HG02759 (cell line): Measurements from ENCODE around the gene SLC35F4.
"Not testable (repeated sequence)": the region's sequence is repeated elsewhere in the genome, so short reads cannot be mapped to it uniquely, and the experiment has no call there.

Source experiments
- ATAC-seq: cut with Tn5 transposase; IDR thresholded peaks from one replicate; pipeline ENCODE4 v1.9.1; 2021; ENCODE audit warnings: mild to moderate bottlenecking, moderate library complexity; ENCODE audit not compliant: unreplicated experiment

SLC35F4 gene

DNA sequence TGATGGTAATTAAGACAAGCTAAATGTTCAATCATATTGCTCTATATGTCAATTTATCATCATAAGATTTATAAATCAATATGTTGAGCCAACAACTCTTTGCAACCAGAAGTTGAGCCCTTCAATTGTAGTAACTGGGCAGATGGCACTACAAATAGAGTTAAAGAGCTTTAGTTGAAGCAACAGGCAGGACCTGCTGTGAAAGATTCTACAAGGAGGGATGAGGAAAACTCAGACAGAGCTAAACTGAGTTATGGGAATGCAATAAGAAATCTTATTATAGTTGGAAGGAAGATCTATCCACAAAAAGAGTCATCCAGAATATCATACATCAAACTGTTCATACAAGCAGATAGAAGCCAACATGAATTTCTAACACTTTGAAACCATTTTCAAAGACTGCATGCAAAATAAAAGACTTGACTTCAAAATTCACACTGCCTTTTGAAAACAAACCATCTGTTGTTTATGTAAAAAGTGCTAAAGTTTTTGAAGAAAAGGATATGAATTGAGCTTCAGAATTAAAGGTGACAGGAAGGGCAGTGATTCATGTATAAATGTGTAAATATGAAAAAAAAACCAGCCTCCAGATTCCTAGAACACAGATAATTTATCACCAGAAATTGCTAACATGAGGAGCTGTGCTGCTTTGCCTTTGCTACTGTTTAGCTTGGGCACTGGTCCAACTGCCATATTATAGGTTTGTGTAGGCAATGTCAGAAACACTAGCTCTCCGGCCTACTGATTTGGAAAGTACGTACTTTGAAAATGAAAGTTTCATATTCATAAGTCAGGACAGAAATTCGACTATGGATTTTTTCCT is 133.2 kb downstream of the SLC35F4 start:
- no peak for ATAC-seq

DNA sequence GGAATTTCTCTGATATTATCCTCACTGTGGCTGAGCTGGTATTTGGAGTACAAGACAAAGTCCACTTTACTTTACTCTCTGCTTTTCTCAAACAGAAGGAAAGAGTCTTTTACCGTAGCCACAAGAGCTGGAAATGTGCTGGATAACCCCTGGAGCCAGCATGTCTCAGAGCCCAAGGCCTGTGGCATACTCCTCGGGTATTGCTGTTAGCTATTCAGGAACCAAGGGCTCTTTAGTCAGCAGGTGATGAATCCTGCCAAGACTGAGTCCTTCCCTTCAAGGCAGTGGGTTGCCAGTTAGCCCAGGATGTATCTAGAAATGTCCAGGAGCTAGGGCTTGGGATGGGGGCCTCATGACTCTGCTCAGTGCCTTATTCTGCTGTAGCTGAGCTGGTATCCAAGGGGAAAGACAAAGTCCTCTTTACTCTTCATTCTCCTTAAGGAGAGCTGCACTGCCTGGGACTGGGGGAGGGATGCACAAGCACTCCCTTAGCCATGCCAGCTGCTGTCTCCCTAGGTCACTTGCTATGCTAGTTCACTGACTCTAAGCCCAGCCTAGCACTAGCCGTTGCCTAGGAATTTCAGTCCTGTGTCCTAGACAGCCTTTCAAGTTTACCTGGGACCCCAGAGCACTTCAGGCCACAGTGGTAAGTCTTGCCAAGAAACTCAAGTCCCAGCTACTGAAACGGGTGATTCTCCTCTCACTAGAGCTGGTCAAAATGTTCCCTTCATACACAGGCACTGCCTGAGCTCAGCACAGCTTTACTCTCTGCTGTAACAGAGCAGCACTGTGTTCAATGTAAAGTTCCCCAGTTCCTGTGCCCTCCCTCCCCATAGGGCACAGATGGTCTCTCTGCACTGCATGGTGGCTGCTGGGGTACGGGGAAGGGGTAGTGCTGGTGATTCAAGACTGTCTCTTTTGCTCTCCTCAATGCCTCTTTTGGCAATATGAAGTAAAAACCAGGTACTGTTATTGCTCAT is 136.4 kb downstream of the SLC35F4 start:
- ATAC-seq = no peak

DNA sequence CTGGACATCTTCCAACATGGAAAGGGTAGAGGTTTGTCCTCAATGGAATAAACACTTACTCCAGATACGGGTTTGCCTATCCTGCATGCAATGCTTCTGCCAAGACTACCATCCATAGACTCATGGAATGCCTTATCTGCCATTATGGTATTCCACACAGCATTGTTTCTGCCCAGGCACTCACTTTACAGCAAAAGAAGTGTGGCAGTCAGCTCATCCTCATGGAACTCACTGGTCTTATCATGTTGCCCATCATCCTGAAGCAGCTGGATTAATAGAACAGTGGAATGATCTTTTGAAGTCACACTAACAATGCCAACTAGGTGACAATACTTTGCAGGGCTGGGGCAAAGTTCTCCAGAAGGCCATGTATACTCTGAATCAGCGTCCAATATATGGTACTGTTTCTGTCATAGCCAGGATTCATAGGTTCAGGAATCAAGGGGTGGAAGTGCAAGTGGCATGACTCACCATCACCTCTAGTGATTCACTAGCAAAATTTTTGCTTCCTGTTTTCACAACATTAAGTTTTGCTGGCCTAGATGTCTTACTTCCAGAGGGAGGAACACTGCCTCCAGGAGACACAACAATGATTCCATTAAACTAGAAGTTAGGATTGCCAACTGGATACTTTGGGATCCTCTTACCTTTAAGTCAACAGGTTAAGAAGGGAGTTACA is 140.4 kb downstream of the SLC35F4 start:
- ATAC-seq = no peak

DNA sequence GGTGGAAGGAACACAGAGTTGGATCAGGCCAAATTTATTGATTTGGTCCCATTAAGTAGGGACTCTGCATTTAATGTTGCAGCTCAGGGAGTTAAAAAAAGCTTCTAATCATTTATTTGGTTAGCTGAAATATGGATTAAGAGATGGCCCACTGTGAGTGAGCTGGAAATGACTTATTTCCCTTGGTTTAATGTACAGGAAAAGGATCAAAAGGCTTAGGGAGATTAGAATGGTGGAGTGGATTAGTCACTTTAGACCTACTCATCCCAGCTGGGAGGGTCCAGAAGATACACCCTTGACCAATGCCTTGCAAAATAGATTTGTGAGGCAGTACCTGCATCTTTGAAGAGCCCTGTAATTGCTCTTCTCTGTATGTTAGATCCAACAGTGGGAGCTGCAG is 143.8 kb downstream of the SLC35F4 start:
- not testable (repeated sequence) for ATAC-seq

DNA sequence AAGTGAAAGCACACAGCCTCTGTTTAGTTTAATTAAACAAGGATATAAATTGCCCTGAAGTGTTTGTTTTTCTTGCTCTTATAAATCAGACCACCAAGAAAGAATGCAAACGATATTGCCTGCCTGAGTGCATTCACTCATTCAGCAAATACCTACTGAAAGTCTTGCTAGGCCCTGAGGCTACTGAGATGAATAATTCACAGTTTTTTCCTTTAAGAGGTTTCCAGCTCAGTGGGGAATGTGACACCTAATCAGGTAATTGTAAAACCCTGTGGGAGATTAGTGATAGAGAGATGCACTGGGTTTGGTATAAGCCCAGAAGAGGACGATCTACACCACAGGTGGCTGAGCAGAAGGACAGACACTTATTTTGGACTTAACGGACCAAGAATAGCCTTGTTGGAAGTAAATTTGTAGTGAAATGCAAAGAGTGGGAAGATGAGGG is 151.4 kb downstream of the SLC35F4 start:
- no peak for ATAC-seq

DNA sequence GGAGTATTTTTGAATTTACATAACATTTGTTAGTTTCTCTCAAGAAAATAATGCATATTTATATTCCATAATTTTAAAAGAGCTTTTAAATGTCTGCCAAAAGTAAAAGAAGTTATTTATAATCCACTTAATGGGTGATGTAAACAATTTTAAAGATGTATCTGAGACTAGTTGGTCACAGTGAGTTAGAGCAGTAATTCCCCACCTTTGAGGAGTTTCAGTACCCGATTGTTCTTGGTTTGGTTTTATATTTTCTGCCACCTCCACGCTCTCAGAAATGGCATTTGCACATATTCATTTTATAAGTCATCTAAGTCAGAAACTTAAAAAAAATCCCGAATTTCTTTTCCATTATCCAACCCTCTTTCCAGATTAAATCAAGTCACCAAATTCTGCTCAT is 153.2 kb downstream of the SLC35F4 start:
- no peak for ATAC-seq

DNA sequence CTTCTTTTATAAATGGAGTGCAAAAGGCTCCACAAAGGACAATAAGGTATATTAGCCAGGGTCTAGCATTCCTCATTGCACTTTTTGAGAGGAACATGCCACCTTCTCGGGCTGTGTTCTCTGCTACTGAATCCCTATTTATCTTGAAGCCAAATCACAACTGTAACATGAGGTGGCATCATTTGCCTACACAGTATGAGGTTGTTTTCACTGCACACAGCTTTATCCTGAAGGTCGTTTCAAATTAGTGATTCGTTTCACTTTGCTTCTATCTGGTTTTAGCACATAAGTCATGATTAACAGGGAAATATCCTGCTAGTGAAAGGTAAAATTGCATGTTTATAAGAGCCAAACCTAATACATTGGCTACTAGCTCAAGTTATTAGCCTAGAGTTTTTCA is 153.8 kb downstream of the SLC35F4 start:
- no peak for ATAC-seq

DNA sequence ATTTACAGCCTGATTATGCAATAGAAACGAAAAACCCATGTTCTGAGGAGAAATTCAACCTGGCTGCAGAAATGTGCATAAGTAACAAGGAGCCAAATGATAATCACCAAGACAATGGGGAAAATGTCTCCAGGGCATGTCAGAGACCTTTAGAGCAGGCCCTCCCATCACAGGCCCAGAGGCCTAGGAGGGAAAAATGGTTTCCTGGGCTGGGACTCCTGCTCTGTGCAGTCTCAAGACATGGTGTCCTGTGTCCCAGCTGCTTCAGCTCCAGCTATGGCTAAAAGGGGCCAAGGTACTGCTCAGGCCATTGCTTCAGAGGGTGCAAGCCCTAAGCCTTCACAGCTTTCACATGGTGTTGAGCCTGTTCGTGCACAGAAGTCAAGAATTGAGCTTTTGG is 156.0 kb downstream of the SLC35F4 start:
- no peak for ATAC-seq

DNA sequence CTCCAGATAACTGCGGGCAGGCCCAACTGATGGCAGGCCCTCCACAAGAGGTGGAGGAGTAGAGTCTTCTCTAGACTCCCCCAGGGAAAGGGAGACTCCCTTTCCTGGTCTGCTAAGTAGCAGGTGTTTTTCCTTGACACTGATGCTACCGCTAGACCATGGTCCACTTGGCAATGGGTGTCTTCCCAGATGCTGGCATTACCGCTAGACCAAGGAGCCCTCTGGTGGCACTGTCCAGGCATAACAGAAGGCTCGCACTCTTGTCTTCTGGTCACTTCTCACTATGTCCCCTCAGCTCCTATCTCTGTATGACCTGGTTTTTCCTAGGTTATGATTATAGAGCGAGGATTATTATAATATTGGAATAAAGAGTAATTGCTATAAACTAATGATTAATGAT is 156.8 kb downstream of the SLC35F4 start:
- not testable (repeated sequence) for ATAC-seq

DNA sequence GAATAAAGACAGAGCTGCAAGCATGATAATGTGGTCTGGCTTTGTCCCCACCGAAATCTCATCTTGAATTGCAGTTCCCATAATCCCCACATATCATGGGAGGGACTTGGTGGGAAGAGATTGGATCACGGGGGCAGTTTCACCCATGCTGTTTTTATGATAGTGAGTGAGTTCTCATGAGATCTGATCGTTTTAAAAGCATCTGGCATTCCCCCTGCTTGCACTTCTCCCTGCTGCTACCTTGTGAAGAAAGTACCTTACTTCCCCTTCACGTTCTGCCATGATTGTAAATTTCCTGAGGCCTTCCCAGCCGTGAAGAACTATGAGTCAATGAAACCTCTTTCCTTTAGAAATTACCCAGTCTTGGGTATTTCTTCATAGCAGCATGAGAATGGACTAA is 158.7 kb downstream of the SLC35F4 start:
- ATAC-seq = no peak

DNA sequence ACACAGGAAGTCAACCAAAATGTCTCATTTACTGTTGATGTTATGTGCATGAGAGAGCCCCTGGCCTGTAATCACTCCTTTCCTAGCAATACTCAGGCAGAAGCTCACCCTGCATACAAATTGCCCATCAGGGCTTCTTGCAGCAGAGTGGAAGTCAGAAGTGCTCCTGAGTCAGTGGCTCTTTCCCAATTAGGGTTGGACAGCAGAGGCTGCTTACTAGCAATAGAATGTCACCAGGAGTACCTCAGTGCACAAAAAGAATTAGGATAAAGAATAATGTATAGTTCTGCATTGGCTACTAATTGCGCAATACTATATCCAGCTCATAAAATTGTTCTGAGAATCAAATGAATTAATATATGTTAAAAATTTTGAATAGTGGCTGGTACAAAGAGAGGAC is 161.1 kb downstream of the SLC35F4 start:
- ATAC-seq = no peak

DNA sequence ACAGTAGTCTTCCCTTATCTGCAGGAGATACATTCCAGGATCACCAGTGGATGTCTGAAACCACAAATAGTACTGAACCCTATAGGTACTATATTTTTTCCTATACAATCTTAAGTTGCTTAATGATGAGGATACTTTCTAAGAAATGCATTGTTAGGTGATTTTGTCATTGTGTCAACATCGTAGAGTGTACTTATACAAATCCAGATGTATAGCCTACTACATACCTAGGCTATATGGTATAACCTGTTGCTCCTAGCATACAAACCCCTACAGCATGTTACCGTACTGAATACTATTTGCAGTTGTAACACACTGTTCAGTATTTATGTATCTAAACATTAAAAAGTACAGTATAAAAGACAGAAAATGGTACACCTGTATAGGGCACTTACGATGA is 165.9 kb downstream of the SLC35F4 start:
- no peak for ATAC-seq

DNA sequence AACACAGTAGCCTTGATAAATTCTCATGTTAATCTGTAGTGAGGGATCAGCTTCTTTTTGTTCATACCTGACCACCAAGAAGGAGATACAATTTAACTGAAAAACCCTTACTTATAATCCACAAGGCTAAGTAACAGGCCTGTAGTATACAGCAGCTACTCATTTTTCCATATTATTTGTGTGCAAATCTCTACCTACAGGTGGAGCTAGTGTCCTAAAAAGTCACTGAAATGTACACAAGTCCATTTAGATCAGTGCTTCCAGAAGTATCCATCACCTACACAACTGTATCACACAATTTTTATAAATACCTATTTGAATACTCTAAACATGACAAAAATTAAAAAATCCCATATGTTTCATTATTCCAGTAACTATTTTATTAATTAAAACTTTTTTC is 173.2 kb downstream of the SLC35F4 start:
- ATAC-seq = no peak

DNA sequence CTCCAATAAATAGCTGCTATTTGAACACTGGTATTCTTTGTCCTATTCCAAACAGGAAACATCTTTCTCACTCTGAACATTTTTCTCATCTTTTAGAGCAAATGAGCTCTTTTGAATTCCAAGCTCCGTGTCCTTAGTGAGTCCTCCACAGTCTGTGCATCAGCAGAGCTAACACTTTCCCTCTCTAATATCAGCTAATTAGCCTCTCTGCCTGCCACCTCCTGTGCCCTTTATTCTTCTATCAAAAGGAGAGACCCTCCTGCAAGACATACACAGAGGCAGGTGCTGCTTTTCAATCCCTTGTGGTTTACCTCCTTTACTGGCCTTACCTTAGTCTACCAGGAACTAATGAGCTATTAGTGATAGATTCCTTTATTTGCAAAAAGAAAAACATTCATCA is 178.5 kb downstream of the SLC35F4 start:
- ATAC-seq = no peak

DNA sequence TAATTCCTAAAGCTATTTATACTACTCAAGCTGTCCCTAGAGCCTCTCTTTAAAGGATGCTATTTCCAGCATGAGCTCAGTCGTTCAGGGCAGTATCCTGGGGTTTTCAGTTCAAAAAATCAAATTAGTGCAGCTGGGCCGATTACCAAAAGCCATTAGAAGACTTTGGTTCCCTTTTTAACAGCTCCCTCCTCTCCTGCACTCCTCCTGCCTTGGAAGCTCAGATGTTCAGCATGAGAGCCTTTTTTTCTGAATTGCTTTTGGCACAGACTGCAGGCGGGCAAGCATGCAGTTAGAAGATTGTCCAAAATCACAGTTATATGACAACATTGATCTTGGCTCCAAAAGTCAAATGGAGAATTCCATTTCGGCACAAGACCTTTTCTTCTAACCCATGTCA is 179.6 kb downstream of the SLC35F4 start:
- no peak for ATAC-seq

DNA sequence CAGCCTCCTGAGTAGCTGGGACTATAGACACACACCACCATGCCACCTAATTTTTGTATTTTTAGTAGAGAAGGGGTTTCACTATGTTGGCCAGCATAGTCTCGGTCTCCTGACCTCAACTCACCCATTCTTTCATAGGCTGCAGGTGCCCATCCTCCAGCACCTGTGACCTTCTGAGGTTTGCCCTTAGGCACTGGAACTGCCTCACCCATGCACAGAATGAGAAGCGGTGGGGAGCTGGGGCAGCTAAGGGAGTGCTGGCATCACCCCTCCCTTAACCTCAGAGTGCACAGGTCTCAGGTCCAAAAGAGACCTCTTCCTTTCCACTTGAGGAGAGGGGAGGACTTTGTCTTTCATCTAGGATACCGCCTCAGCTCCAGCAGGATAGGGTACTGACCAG is 194.9 kb downstream of the SLC35F4 start:
- no peak for ATAC-seq

DNA sequence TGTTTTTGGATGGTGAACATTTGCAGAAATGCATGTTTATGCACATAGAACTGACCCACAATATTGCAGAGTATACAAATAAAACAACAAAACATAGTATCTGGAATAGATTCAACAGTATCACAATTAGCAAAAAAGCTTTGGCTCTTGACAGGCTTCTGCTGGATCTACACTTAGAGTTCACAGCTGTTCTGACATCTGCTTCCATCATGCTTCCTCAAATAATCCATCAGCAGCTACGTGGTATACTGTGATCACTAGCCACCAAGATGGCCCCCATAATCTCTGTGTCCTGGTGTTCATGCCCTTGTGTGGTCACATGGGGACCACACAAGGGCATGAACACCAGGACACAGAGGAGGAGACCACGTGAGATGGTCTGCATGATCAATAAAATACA is 205.7 kb downstream of the SLC35F4 start:
- ATAC-seq = no peak

DNA sequence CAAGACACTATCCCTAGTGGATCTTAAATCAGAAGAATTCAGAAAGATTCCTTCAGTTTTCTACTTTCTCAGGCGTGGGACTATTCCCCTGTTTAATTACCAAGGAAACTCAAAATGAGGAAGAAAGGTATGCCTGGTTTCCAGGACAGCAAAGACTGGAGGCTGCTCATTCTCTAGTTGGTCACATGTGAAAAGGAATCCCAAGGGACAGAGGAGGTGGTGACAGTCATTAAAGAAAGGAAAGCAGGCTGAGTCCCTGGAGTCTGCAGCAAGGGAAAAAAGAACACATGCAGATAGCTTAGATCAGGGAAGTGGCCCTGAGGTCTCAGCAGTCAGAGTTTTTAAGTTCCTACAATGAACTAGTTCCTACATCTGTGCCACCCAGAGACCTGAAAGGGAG is 206.8 kb downstream of the SLC35F4 start:
- no peak for ATAC-seq

DNA sequence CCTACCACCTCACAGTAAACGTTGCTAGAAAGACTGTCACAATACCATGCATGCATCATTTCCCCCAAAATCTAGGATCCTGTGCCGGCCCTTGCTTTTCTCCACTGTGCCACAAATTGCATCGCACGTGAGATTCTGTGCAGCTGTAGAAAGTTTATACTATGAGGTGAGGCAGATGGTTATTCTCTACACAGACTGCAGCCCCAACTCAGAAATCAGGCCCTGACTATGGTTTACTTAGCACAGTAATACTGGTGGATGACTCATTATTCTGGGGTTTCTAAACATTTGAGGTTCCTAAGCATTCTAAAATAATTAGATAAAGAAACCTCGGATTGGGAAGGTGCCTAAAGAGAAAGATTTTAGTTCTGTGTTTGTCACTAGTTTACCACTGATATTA is 208.4 kb downstream of the SLC35F4 start:
- ATAC-seq = no peak

DNA sequence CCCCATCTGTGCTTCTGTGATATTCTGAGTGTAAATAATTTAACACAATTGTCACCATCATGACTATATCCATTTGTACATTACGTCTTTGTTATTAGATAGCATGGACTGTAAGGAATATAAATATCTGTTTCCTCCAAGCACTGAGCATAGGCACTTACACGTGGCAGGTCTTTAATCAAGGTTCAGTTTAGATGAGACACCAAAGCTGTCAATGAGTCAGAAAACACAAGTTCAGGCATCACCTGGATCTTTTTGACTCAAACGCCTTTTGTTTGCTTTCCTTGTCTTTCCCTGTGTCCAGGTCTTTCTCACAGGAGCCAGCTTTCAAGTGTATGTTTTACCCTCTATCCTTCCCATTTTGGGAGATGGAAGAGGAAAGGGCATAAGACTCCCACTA is 209.0 kb downstream of the SLC35F4 start:
- ATAC-seq = no peak

DNA sequence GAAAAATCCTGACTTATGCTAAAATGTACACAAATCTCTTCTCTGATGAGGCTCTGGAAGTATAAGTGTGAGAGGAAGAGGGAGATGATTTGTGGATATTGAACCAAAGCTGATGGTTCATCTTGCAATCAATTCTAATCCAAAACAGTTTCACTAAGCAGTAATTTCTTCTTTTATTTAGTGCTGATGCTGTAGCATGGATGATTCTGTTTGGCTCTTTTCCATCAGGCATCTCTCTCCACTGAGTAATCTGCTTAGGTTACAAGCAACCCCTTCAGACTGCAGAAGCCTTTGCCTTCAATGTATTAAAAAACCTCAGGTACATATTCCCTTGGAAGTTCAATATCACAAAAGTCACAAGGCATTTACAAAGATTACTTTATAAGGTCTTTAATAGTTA is 213.1 kb downstream of the SLC35F4 start:
- no peak for ATAC-seq
